Neural crest cell (in vitro differentiated cells): ENCODE data around the gene ADCY6. TPM values are rescaled to one million over a fixed set of nuclear protein-coding genes. Genes with fewer than 3 reads are reported as not detected.

Experiments used
- DNase-seq: peaks from one replicate; pipeline ENCODE4 v3.0.0; 2021; ENCODE audit warnings: low read depth, mixed read lengths, low spot score
- H3K27ac Mint-ChIP-seq: one replicate; pipeline ENCODE4 v1.8.0; 2021; ENCODE audit warnings: mild to moderate bottlenecking, mixed read lengths; ENCODE audit not compliant: unreplicated experiment
- H3K27me3 Mint-ChIP-seq: 2 replicates; pipeline ENCODE4 v1.8.0; 2021; ENCODE audit warnings: low read depth, mild to moderate bottlenecking, mixed read lengths
- H3K36me3 Mint-ChIP-seq: 2 replicates; pipeline ENCODE4 v1.8.0; 2021; ENCODE audit warnings: low read depth, mild to moderate bottlenecking, mixed read lengths
- H3K4me1 Mint-ChIP-seq: 2 replicates; pipeline ENCODE4 v1.8.0; 2021; ENCODE audit warnings: mixed read lengths
- H3K4me3 Mint-ChIP-seq: one replicate; pipeline ENCODE4 v1.8.0; 2021; ENCODE audit warnings: mild to moderate bottlenecking, mixed read lengths
- H3K9me3 Mint-ChIP-seq: 2 replicates; pipeline ENCODE4 v1.8.0; 2021; ENCODE audit warnings: mixed read lengths
- total RNA-seq: library from RNA; stranded (reverse); gene quantifications from 2 replicates; pipeline ENCODE4 v1.2.1, GENCODE V29; 2021
- TF ChIP-seq, protein P1 (sequence below): fragments of 200-600 bp; sonication (generic); conservative IDR thresholded peaks from 2 replicates; pipeline ENCODE4 v1.5.0; 2021; ENCODE audit warnings: antibody characterized with exemption, mild to moderate bottlenecking

Gene ADCY6
- total RNA-seq, 1 donor from 2014 or later, result 79.5 TPM

- Mint-ChIP-seq H3K27ac (peak overlapping the region; percentile 43), H3K9me3 (no peaks in the 10 kb centered on the region), H3K36me3 (peaks cover 25% of the 10 kb centered on the region), H3K4me1 (no peaks in the 10 kb centered on the region), H3K4me3 (no peak overlapping the region), H3K27me3 (no peaks in the 10 kb centered on the region)
- TF ChIP-seq, protein P1, sequence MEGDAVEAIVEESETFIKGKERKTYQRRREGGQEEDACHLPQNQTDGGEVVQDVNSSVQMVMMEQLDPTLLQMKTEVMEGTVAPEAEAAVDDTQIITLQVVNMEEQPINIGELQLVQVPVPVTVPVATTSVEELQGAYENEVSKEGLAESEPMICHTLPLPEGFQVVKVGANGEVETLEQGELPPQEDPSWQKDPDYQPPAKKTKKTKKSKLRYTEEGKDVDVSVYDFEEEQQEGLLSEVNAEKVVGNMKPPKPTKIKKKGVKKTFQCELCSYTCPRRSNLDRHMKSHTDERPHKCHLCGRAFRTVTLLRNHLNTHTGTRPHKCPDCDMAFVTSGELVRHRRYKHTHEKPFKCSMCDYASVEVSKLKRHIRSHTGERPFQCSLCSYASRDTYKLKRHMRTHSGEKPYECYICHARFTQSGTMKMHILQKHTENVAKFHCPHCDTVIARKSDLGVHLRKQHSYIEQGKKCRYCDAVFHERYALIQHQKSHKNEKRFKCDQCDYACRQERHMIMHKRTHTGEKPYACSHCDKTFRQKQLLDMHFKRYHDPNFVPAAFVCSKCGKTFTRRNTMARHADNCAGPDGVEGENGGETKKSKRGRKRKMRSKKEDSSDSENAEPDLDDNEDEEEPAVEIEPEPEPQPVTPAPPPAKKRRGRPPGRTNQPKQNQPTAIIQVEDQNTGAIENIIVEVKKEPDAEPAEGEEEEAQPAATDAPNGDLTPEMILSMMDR, result no peak
- DNase-seq, result no peak
Measured at GRCh38 chr12:48773686-48774085, 15.2 kb downstream of the ADCY6 start.

DNA sequence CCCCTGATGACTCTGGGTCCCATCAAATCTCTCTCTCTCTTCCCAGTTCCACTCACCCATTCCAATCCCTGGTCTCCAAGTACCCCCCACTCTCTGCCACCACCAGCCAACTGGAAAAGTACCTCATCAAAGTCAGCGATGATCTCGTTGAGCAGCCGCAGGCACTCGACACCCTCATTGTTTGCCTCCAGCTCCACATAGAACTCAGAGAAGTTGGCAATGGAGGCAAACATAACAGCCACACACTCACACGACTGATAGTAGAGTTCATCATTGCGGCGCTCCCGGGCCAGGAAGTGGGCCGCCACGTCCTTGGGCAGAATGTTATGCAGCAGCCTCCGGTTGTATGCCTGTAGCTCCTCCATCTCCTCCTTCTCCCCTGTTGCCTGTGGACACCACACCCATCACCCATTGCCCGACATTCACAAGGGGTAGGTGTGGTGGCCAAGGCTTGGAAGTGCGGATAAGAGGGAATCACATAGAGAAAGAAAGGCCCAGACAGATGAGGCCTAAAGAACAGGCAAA is 17.2 kb downstream of the ADCY6 start:
- H3K27me3 Mint-ChIP-seq, result no peaks in the 10 kb centered on the region
- peaks cover 22% of the 10 kb centered on the region for H3K36me3 Mint-ChIP-seq
- H3K4me3 Mint-ChIP-seq, result no peak overlapping the region
- DNase-seq, result no peak
- H3K9me3 Mint-ChIP-seq, result no peaks in the 10 kb centered on the region
- peaks cover under 1% of the 10 kb centered on the region for H3K4me1 Mint-ChIP-seq
- TF ChIP-seq, protein P1, result no peak
- H3K27ac Mint-ChIP-seq, result no peak overlapping the region

GRCh38 chr12:48770756-48771155 is 18.1 kb downstream of the ADCY6 start:
- H3K36me3 Mint-ChIP-seq, result peaks cover 22% of the 10 kb centered on the region

GRCh38 chr12:48768736-48769135 is 20.2 kb downstream of the ADCY6 start:
- no peak for DNase-seq
- H3K9me3 Mint-ChIP-seq, result no peaks in the 10 kb centered on the region
- no peaks in the 10 kb centered on the region for H3K27me3 Mint-ChIP-seq
- H3K36me3 Mint-ChIP-seq, result peaks cover 18% of the 10 kb centered on the region
- H3K27ac Mint-ChIP-seq, result no peak overlapping the region
- H3K4me1 Mint-ChIP-seq, result peaks cover 11% of the 10 kb centered on the region
- TF ChIP-seq, protein P1, result no peak
- H3K4me3 Mint-ChIP-seq, result no peak overlapping the region

More at GRCh38 chr12:48770756-48771155, 18.1 kb downstream of the ADCY6 start:
- Mint-ChIP-seq H3K27me3 (no peaks in the 10 kb centered on the region), H3K9me3 (no peaks in the 10 kb centered on the region), H3K4me3 (no peak overlapping the region), H3K27ac (no peak overlapping the region), H3K4me1 (peaks cover 7% of the 10 kb centered on the region)
- no peak for DNase-seq
- TF ChIP-seq, protein P1, result no peak

GRCh38 chr12:48768147-48768546 is 20.7 kb downstream of the ADCY6 start:
- Mint-ChIP-seq H3K9me3 (no peaks in the 10 kb centered on the region), H3K27me3 (no peaks in the 10 kb centered on the region), H3K4me3 (no peak overlapping the region), H3K4me1 (peaks cover 11% of the 10 kb centered on the region), H3K36me3 (peaks cover 18% of the 10 kb centered on the region), H3K27ac (no peak overlapping the region)
- TF ChIP-seq, protein P1, result no peak
- no peak for DNase-seq
